ENCODE results near the gene GCAT. TPM values are rescaled to one million over a fixed set of nuclear protein-coding genes. Genes with fewer than 3 reads are reported as not detected.

The GCAT gene
- total and polyA plus RNA-seq, 9 of the 15 experiments (the other 6 are each of a cell fraction or from before 2014, with no cell fraction given), result 1.9 to 69.9 (median 26.4) TPM

DNA sequence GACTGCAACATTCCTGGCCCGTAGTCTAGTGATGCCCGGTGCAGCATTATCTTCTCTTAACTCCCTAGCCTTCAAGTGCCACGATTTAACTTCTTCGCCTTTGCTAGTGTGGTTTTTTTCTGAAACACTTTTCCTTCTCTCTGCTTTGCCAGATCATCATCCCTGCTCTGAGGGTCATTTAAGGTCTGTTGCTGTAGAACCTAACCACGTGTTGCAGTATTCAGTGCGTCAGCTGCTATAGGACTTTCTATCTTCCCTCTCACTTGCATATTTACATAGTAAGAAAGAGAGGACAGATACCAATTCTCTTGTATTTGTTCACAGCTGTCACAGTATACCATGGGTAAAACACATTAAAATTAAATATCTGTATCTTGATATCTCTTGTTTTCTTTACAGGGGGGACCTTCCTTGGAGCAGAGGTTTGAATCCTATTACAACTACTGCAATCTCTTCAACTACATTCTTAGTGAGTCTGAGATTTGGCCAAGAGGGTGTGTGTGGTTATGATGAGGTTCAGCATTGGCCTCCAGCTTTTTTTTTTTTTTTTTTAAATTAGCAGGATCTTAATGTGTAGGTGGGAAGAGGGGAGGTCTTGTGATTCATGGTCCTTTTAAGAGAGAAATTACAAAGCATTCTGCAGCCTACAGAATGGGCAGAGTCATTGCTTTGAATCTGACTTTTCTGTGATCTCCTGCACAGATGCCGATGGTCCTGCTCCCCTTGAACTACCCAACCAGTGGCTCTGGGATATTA is 55.0 kb downstream of the GCAT start:
- intact Hi-C loops (cut with micrococcal nuclease) (loop anchor here (1.0 kb wide), 1 partner anchor 45 kb away; no protein-coding TSS in a partner anchor), in situ Hi-C loops (cut with MboI) (no loop called here)
- Histone ChIP-seq H3K36me3 (ENCODE audit: control insufficient read depth, insufficient read depth, low read length) (peaks cover 86% of the 10 kb centered on the region), H3K4me1 (replicated peaks in 1 of 2; ENCODE audit: control insufficient read depth in 2 of 2, insufficient read depth in 2 of 2, low read length in 2 of 2) (no peaks in the 10 kb centered on the region; a peak in 1 of 5 replicates), H2AFZ (ENCODE audit: low read depth, low read length) (no peak overlapping the region), H3K9ac (ENCODE audit: insufficient read depth in 1 of 2, low read depth in 2 of 2, low read length in 2 of 2) (no peak overlapping the region), H4K20me1 (replicated peaks; ENCODE audit: control insufficient read depth, insufficient read depth, low read length) (no peaks in the 10 kb centered on the region), H3K79me2 (ENCODE audit: control insufficient read depth, insufficient read depth, low read length) (peaks cover 24% of the 10 kb centered on the region), H3K4me3 (no peak overlapping the region), H3K27ac (ENCODE audit: extremely low read depth, low read depth, low read length) (no peak overlapping the region), H3K9me3 (replicated peaks; ENCODE audit: control insufficient read depth, insufficient read depth, low read depth, low read length) (no peaks in the 10 kb centered on the region), H3K27me3 (ENCODE audit: control insufficient read depth in 2 of 2, insufficient read depth in 2 of 2, low read length in 2 of 2) (no peaks in the 10 kb centered on the region), H3K4me2 (ENCODE audit: insufficient read depth, low read length) (no peak overlapping the region), H3K9me1 (ENCODE audit: control insufficient read depth, insufficient read depth, low read length) (no peaks in the 10 kb centered on the region)
- no TSS peak for BruUV-seq (replicated peaks)
- ChIA-PET POLR2A (interaction anchor here (0.6 to 2.4 kb wide), 7 partner anchors 8 to 56 kb away, joined by 3 to 7 read pairs (median 4); partner anchors contain the start of gene EIF3L), CTCF (ENCODE audit: low intra/inter-chr PET ratio) (interaction anchor here (0.6 to 1.9 kb wide), 3 partner anchors 12 to 55 kb away, joined by 3 to 9 read pairs (median 3); partner anchors contain the start of gene GCAT)
- ATAC-seq, result no peak
- FAIRE-seq, result no peak
- 79% methylated on average over 7 of the region's 7 CpGs for WGBS (ENCODE audit: insufficient coverage, low coverage, missing lambda C conversion rate)
- DNase-seq (ENCODE audit: extremely low read depth in 1 of 4, low spot score in 3 of 4), result no peak
- TF ChIP-seq ARID3A (IDR thresholded peaks at IDR 0.05; ENCODE audit: borderline replicate concordance, low read depth, low read length) (no peak), NCOA6 (IDR thresholded peaks at IDR 0.05) (no peak), ZNF75A (CRISPR knock-in tag; IDR thresholded peaks at IDR 0.05) (no peak), RBFOX2 (IDR thresholded peaks at IDR 0.05; ENCODE audit: low read depth, low read length) (0 out of 2 replicates have a peak, but pooled peaks have one; percentile 15), SETDB1 (IDR thresholded peaks at IDR 0.05; ENCODE audit: low read length) (no peak), ESRRA (IDR thresholded peaks at IDR 0.05; ENCODE audit: borderline replicate concordance, low read depth) (no peak), SUPT5H (IDR thresholded peaks at IDR 0.05) (no peak), SMARCB1 (IDR thresholded peaks at IDR 0.05; ENCODE audit: insufficient read length, low read depth) (no peak), KAT8 (IDR thresholded peaks at IDR 0.05; ENCODE audit: low read depth) (no peak), ZNF589 (CRISPR knock-in tag; IDR thresholded peaks at IDR 0.05; ENCODE audit: low read depth) (no peak), FOXK1 (CRISPR knock-in tag; IDR thresholded peaks at IDR 0.05; ENCODE audit: borderline replicate concordance) (no peak), RAD51 (IDR thresholded peaks at IDR 0.05; ENCODE audit: borderline replicate concordance, low read depth) (no peak), ZNF695 (CRISPR knock-in tag; IDR thresholded peaks at IDR 0.05) (no peak)
- TF ChIP-seq, protein P1, sequence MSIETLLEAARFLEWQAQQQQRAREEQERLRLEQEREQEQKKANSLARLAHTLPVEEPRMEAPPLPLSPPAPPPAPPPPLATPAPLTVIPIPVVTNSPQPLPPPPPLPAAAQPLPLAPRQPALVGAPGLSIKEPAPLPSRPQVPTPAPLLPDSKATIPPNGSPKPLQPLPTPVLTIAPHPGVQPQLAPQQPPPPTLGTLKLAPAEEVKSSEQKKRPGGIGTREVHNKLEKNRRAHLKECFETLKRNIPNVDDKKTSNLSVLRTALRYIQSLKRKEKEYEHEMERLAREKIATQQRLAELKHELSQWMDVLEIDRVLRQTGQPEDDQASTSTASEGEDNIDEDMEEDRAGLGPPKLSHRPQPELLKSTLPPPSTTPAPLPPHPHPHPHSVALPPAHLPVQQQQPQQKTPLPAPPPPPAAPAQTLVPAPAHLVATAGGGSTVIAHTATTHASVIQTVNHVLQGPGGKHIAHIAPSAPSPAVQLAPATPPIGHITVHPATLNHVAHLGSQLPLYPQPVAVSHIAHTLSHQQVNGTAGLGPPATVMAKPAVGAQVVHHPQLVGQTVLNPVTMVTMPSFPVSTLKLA (conservative IDR thresholded peaks at IDR 0.05), result 0 out of 4 replicates have a peak, but pooled peaks of 1 of the 2 experiments have one; percentile 29
